SHP77 treated with DMSO at 0.1 percent for 48 hours (cell line): Measurements from ENCODE around the gene CLDN4.
"Not testable (repeated sequence)": the region's sequence is repeated elsewhere in the genome, so short reads cannot be mapped to it uniquely, and the experiment has no call there.

ENCODE experiments used
- DNase-seq: peaks from one replicate; lab custom pipeline; 2025; lab: John Stamatoyannopoulos, UW

CLDN4 gene

GRCh38 chr7:73823873-73824592 is 6.8 kb upstream of the CLDN4 start:
- no peak for DNase-seq

- DNase-seq = no peak
Observed at GRCh38 chr7:73824986-73825385, 5.8 kb upstream of the CLDN4 start.

- DNase-seq = peak; percentile 90
Observed at GRCh38 chr7:73827567-73828106, 3.2 kb upstream of the CLDN4 start.

GRCh38 chr7:73828107-73828803 is 2.5 kb upstream of the CLDN4 start:
- DNase-seq = peak; percentile 94

- no peak for DNase-seq
Observed at GRCh38 chr7:73828972-73829371, 1.8 kb upstream of the CLDN4 start.

- no peak for DNase-seq
Observed at GRCh38 chr7:73829505-73829904, 1.3 kb upstream of the CLDN4 start.

- no peak for DNase-seq
Observed at GRCh38 chr7:73829921-73830680, 695 bp upstream of the CLDN4 start.

GRCh38 chr7:73831584-73831833 is 713 bp downstream of the CLDN4 start:
- no peak for DNase-seq

GRCh38 chr7:73831834-73832651 is 1.2 kb downstream of the CLDN4 start:
- peak; percentile 69 for DNase-seq

GRCh38 chr7:73832806-73833205 is 2.0 kb downstream of the CLDN4 start:
- DNase-seq = no peak

- DNase-seq = peak; percentile 12
Observed at GRCh38 chr7:73833251-73833919, 2.6 kb downstream of the CLDN4 start.

GRCh38 chr7:73834626-73835191 is 3.9 kb downstream of the CLDN4 start:
- no peak for DNase-seq

GRCh38 chr7:73837167-73837566 is 6.4 kb downstream of the CLDN4 start:
- DNase-seq = not testable (repeated sequence)

GRCh38 chr7:73838642-73839041 is 7.8 kb downstream of the CLDN4 start:
- DNase-seq = no peak

GRCh38 chr7:73839290-73839689 is 8.5 kb downstream of the CLDN4 start:
- DNase-seq = no peak

- no peak for DNase-seq
Observed at GRCh38 chr7:73839743-73840714, 9.2 kb downstream of the CLDN4 start.

- DNase-seq = no peak
Observed at GRCh38 chr7:73840715-73841379, 10.1 kb downstream of the CLDN4 start.

GRCh38 chr7:73841689-73842066 is 10.9 kb downstream of the CLDN4 start:
- DNase-seq = no peak
